Mesendoderm (in vitro differentiated cells): Measurements from ENCODE around the gene RHPN2.
A peak's percentile ranks its signal among the peaks of the same experiment; 100 is the strongest.

Experiments
- DNase-seq: peaks from one replicate; pipeline ENCODE4 v3.0.0; 2013
- H2AK5ac ChIP-seq: 2 replicates; pipeline ENCODE4 v1.6.1; 2013; ENCODE audit warnings: low read length, inconsistent platforms
- H2BK120ac ChIP-seq: 2 replicates; pipeline ENCODE4 v1.6.1; 2013; ENCODE audit warnings: low read depth, mild to moderate bottlenecking, low read length, moderate library complexity, mixed read lengths
- H2BK15ac ChIP-seq: replicated peaks from 2 replicates; pipeline ENCODE4 v1.6.1; 2013; ENCODE audit warnings: low read depth, mild to moderate bottlenecking, moderate library complexity
- H2BK5ac ChIP-seq: 2 replicates; pipeline ENCODE4 v1.6.1; 2013; ENCODE audit warnings: low read length, inconsistent platforms
- H3K18ac ChIP-seq: 2 replicates; pipeline ENCODE4 v1.6.1; 2013; ENCODE audit warnings: mild to moderate bottlenecking, low read length, mixed read lengths
- H3K23ac ChIP-seq: one replicate; pipeline ENCODE4 v1.6.1; 2013; ENCODE audit warnings: low read length
- H3K27ac ChIP-seq: 2 replicates; pipeline ENCODE4 v1.5.1; 2013; ENCODE audit warnings: low read depth, mild to moderate bottlenecking, inconsistent platforms, low read length, moderate library complexity
- H3K27me3 ChIP-seq: 2 replicates; pipeline ENCODE4 v1.6.1; 2013; ENCODE audit warnings: low read length, control low read depth, mild to moderate bottlenecking, inconsistent platforms; ENCODE audit not compliant: insufficient read depth, poor library complexity
- H3K36me3 ChIP-seq: 2 replicates; pipeline ENCODE4 v1.6.1; 2013; ENCODE audit warnings: low read length, inconsistent platforms; ENCODE audit not compliant: control insufficient read depth, insufficient read depth
- H3K4ac ChIP-seq: one replicate; pipeline ENCODE4 v1.6.1; 2013; ENCODE audit warnings: low read depth, mild to moderate bottlenecking, low read length, moderate library complexity
- H3K4me1 ChIP-seq: 2 replicates; pipeline ENCODE4 v1.6.1; 2013; ENCODE audit warnings: low read depth, low read length, inconsistent platforms; ENCODE audit not compliant: control insufficient read depth
- H3K4me2 ChIP-seq: 2 replicates; pipeline ENCODE4 v1.6.1; 2013; ENCODE audit warnings: low read length
- H3K4me3 ChIP-seq: 2 replicates; pipeline ENCODE4 v1.5.1; 2013; ENCODE audit warnings: mild to moderate bottlenecking, low read length
- H3K56ac ChIP-seq: one replicate; pipeline ENCODE4 v1.6.1; 2013; ENCODE audit warnings: low read length
- H3K79me1 ChIP-seq: 2 replicates; pipeline ENCODE4 v1.6.1; 2013; ENCODE audit warnings: low read length, inconsistent platforms
- H3K79me2 ChIP-seq: 2 replicates; pipeline ENCODE4 v1.6.1; 2013; ENCODE audit warnings: mild to moderate bottlenecking, low read length; ENCODE audit not compliant: control insufficient read depth, insufficient read depth
- H3K9ac ChIP-seq: 2 replicates; pipeline ENCODE4 v1.6.1; 2013; ENCODE audit warnings: low read length, inconsistent platforms
- H4K5ac ChIP-seq: one replicate; pipeline ENCODE4 v1.6.1; 2013; ENCODE audit warnings: low read length
- H4K8ac ChIP-seq: one replicate; pipeline ENCODE4 v1.6.1; 2013; ENCODE audit warnings: low read depth, mild to moderate bottlenecking, control low read depth, low read length, moderate library complexity
- WGBS: extraction: QIAGEN DNeasy Blood & Tissue Kit; methylation state at CpG from one replicate; pipeline ENCODE4 v1.1.7; 2013; ENCODE audit warnings: low lambda C conversion rate, missing lambda C conversion rate; ENCODE audit not compliant: insufficient coverage; ENCODE audit errors: extremely low coverage; 5-methylcytosine and 5-hydroxymethylcytosine counted together

RHPN2 gene

GRCh38 chr19:33080761-33081681, 16.3 kb upstream of the RHPN2 start, which contains the start of gene GPATCH1:
Gene GPATCH1 (plus strand): TSS chr19:33081181. CDS start chr19:33081194, 13 bp downstream.
- Histone ChIP-seq H3K79me1 (peaks cover 5% of the 10 kb centered on the region), H3K4ac (no peak within 1 kb of the TSS), H3K23ac (no peak within 1 kb of the TSS), H3K9ac (peak within 1 kb of the TSS; percentile 85), H3K27me3 (no peaks in the 10 kb centered on the region), H2BK5ac (no peak within 1 kb of the TSS), H3K79me2 (peaks cover 3% of the 10 kb centered on the region), H3K27ac (no peak within 1 kb of the TSS), H3K56ac (peak within 1 kb of the TSS; percentile 98), H4K8ac (no peak within 1 kb of the TSS), H3K4me2 (peak within 1 kb of the TSS; percentile 94), H3K4me1 (no peaks in the 10 kb centered on the region), H2BK15ac (no peak within 1 kb of the TSS), H2BK120ac (no peak within 1 kb of the TSS), H2AK5ac (no peak within 1 kb of the TSS), H3K36me3 (no peaks in the 10 kb centered on the region), H4K5ac (no peak within 1 kb of the TSS), H3K18ac (peak within 1 kb of the TSS; percentile 16), H3K4me3 (peak within 1 kb of the TSS; percentile 78)
- no CpG with 5 or more reads among the region's 62 CpGs for WGBS
- peak; percentile 94 for DNase-seq

GRCh38 chr19:33075519-33075918, 10.8 kb upstream of the RHPN2 start:
- no peak overlapping the region for H2BK15ac ChIP-seq
- DNase-seq: no peak
- no peaks in the 10 kb centered on the region for H3K4me1 ChIP-seq
- H3K56ac ChIP-seq: no peak overlapping the region
- no peak overlapping the region for H3K18ac ChIP-seq
- no peaks in the 10 kb centered on the region for H3K79me1 ChIP-seq
- no peak overlapping the region for H3K4me3 ChIP-seq
- no CpG with 5 or more reads among the region's 2 CpGs for WGBS
- no peak overlapping the region for H4K5ac ChIP-seq
- no peak overlapping the region for H3K4ac ChIP-seq
- no peaks in the 10 kb centered on the region for H3K36me3 ChIP-seq
- H2BK5ac ChIP-seq: no peak overlapping the region
- H2AK5ac ChIP-seq: no peak overlapping the region
- H4K8ac ChIP-seq: no peak overlapping the region
- no peaks in the 10 kb centered on the region for H3K79me2 ChIP-seq
- no peak overlapping the region for H3K4me2 ChIP-seq
- H3K27ac ChIP-seq: no peak overlapping the region
- H3K27me3 ChIP-seq: no peaks in the 10 kb centered on the region
- no peak overlapping the region for H3K23ac ChIP-seq
- no peak overlapping the region for H2BK120ac ChIP-seq
- no peak overlapping the region for H3K9ac ChIP-seq

GRCh38 chr19:33071887-33072286, 7.2 kb upstream of the RHPN2 start:
- WGBS: no CpG with 5 or more reads among the region's 7 CpGs

GRCh38 chr19:33067121-33067520, 2.4 kb upstream of the RHPN2 start:
- Histone ChIP-seq H4K5ac (no peak overlapping the region), H3K4me1 (no peaks in the 10 kb centered on the region), H3K9ac (no peak overlapping the region), H3K27me3 (no peaks in the 10 kb centered on the region), H2BK15ac (no peak overlapping the region), H2BK120ac (no peak overlapping the region), H3K4ac (no peak overlapping the region), H3K18ac (no peak overlapping the region), H3K79me2 (peaks cover 2% of the 10 kb centered on the region), H3K79me1 (no peaks in the 10 kb centered on the region), H3K36me3 (no peaks in the 10 kb centered on the region), H2BK5ac (no peak overlapping the region), H3K4me2 (no peak overlapping the region), H4K8ac (no peak overlapping the region), H3K4me3 (no peak overlapping the region), H3K27ac (no peak overlapping the region), H2AK5ac (no peak overlapping the region), H3K56ac (no peak overlapping the region), H3K23ac (no peak overlapping the region)
- no peak for DNase-seq
- WGBS: no CpG with 5 or more reads among the region's 8 CpGs

More at GRCh38 chr19:33071887-33072286, 7.2 kb upstream of the RHPN2 start:
- Histone ChIP-seq H3K27me3 (no peaks in the 10 kb centered on the region), H3K56ac (no peak overlapping the region), H3K4me1 (no peaks in the 10 kb centered on the region), H3K23ac (no peak overlapping the region), H3K36me3 (no peaks in the 10 kb centered on the region), H3K79me2 (no peaks in the 10 kb centered on the region), H3K79me1 (no peaks in the 10 kb centered on the region), H3K4me2 (no peak overlapping the region), H3K4me3 (no peak overlapping the region), H2AK5ac (no peak overlapping the region), H4K8ac (no peak overlapping the region), H4K5ac (no peak overlapping the region), H3K4ac (no peak overlapping the region), H3K9ac (no peak overlapping the region), H2BK15ac (no peak overlapping the region), H2BK5ac (no peak overlapping the region), H2BK120ac (no peak overlapping the region), H3K18ac (no peak overlapping the region), H3K27ac (no peak overlapping the region)
- DNase-seq: no peak

GRCh38 chr19:33066543-33066942, 1.9 kb upstream of the RHPN2 start:
- WGBS: no CpG with 5 or more reads among the region's 18 CpGs
- no peak overlapping the region for H3K4ac ChIP-seq
- peaks cover 2% of the 10 kb centered on the region for H3K79me2 ChIP-seq
- no peak for DNase-seq
- no peak overlapping the region for H2AK5ac ChIP-seq
- H3K9ac ChIP-seq: no peak overlapping the region
- no peak overlapping the region for H4K8ac ChIP-seq
- H2BK5ac ChIP-seq: no peak overlapping the region
- H3K4me2 ChIP-seq: no peak overlapping the region
- H3K36me3 ChIP-seq: no peaks in the 10 kb centered on the region
- no peak overlapping the region for H3K18ac ChIP-seq
- H3K79me1 ChIP-seq: no peaks in the 10 kb centered on the region
- H4K5ac ChIP-seq: no peak overlapping the region
- no peak overlapping the region for H2BK15ac ChIP-seq
- no peak overlapping the region for H3K4me3 ChIP-seq
- no peak overlapping the region for H3K56ac ChIP-seq
- no peak overlapping the region for H3K23ac ChIP-seq
- H3K27ac ChIP-seq: no peak overlapping the region
- H3K27me3 ChIP-seq: no peaks in the 10 kb centered on the region
- no peaks in the 10 kb centered on the region for H3K4me1 ChIP-seq
- no peak overlapping the region for H2BK120ac ChIP-seq
